AG04450 (cell line): ENCODE measurements around the gene KCNQ4. TPM values are rescaled to one million over a fixed set of nuclear protein-coding genes. Genes with fewer than 3 reads are reported as not detected.

Source experiments
- CTCF ChIA-PET: fragments of 300-600, 350-600 bp; formaldehyde crosslinking; extraction: SDS; loops from one replicate; lab custom pipeline; 2022; ENCODE audit warnings: antibody characterized with exemption, inconsistent platforms; lab: Charles Lee
- POLR2A ChIA-PET: fragments of 350-600 bp; formaldehyde crosslinking; extraction: SDS; loops from one replicate; lab custom pipeline; 2021; ENCODE audit warnings: antibody characterized with exemption, inconsistent platforms; lab: Yijun Ruan, JAX
- DNase-seq: peaks from one replicate; pipeline ENCODE4 v3.0.0-alpha.2; 2011; ENCODE audit warnings: low read depth, low spot score
- H3K27ac ChIP-seq: one replicate; pipeline ENCODE4 v1.5.1; 2012; ENCODE audit warnings: low read depth, low read length, control low read depth
- H3K27me3 ChIP-seq: one replicate; pipeline ENCODE4 v1.6.0; 2012; ENCODE audit warnings: low read length; ENCODE audit not compliant: control insufficient read depth, insufficient read depth
- H3K4me3 ChIP-seq: 2 replicates; pipeline ENCODE4 v1.5.1; 2011; ENCODE audit warnings: mild to moderate bottlenecking, low read depth, low read length, control low read depth
- H3K9me3 ChIP-seq: 2 replicates; pipeline ENCODE4 v1.5.1; 2012; ENCODE audit warnings: low read length; ENCODE audit not compliant: control insufficient read depth, insufficient read depth
- polyA plus RNA-seq: library from polyadenylated mRNA; depleted of rRNA; stranded (reverse); fragments of >200 nt; gene quantifications from 2 replicates; pipeline ENCODE4 v1.2.3, GENCODE V29; 2011
- TF ChIP-seq, protein P1 (sequence below): IDR thresholded peaks from 2 replicates; pipeline ENCODE4 v1.5.1; 2011; ENCODE audit warnings: low read depth, low read length, control low read depth, inconsistent platforms

The KCNQ4 gene
- polyA plus RNA-seq, 1 experiment: not detected

- H3K9me3 ChIP-seq: no peaks in the 10 kb centered on the region; the same call in 1 of the 2 replicates
- H3K27ac ChIP-seq: no peak overlapping the region
- POLR2A ChIA-PET: interaction anchor here (0.6 kb wide), 1 partner anchor 84 kb away, joined by 5 read pairs; no protein-coding TSS in a partner anchor
- peaks cover 42% of the 10 kb centered on the region for H3K27me3 ChIP-seq
- TF ChIP-seq, protein P1, sequence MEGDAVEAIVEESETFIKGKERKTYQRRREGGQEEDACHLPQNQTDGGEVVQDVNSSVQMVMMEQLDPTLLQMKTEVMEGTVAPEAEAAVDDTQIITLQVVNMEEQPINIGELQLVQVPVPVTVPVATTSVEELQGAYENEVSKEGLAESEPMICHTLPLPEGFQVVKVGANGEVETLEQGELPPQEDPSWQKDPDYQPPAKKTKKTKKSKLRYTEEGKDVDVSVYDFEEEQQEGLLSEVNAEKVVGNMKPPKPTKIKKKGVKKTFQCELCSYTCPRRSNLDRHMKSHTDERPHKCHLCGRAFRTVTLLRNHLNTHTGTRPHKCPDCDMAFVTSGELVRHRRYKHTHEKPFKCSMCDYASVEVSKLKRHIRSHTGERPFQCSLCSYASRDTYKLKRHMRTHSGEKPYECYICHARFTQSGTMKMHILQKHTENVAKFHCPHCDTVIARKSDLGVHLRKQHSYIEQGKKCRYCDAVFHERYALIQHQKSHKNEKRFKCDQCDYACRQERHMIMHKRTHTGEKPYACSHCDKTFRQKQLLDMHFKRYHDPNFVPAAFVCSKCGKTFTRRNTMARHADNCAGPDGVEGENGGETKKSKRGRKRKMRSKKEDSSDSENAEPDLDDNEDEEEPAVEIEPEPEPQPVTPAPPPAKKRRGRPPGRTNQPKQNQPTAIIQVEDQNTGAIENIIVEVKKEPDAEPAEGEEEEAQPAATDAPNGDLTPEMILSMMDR: no peak
- DNase-seq: no peak
- no peak overlapping the region for H3K4me3 ChIP-seq
- CTCF ChIA-PET: interaction anchor here (0.8 kb wide), 1 partner anchor 29 kb away, joined by 3 read pairs; no protein-coding TSS in a partner anchor
Observed at GRCh38 chr1:40820911-40821693, 37.5 kb downstream of the KCNQ4 start.

GRCh38 chr1:40822890-40823289 is 39.3 kb downstream of the KCNQ4 start:
- CTCF ChIA-PET: no interaction called here

DNA sequence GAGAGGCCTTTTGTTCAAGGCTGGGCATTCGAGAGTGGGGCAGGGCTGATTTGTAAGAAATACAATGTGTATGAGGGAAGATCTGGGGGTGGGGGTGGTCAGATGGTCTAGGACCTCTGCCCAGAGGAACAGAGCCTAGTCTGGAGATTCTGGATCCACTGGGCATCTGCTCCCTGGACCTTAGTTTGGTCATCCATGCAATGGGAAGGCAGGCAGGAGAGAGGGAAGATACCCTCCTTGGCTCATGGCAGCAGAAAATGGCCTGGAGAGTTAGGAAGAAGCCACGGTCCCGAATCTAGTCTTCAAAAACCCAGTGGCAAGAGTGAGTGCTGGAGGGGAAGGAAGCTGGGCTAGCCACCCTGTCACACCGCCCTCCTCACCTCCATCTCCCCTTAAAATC is 39.8 kb downstream of the KCNQ4 start:
- TF ChIP-seq, protein P1: no peak
- Histone ChIP-seq H3K9me3 (no peaks in the 10 kb centered on the region; the same call in 1 of the 2 replicates), H3K27me3 (peaks cover 26% of the 10 kb centered on the region), H3K4me3 (no peak overlapping the region), H3K27ac (no peak overlapping the region)
- DNase-seq: no peak
- POLR2A ChIA-PET: no interaction called here
- CTCF ChIA-PET: no interaction called here

More at GRCh38 chr1:40822890-40823289, 39.3 kb downstream of the KCNQ4 start:
- no peaks in the 10 kb centered on the region; the same call in 1 of the 2 replicates for H3K9me3 ChIP-seq
- H3K27ac ChIP-seq: no peak overlapping the region
- H3K27me3 ChIP-seq: peaks cover 27% of the 10 kb centered on the region
- DNase-seq: no peak
- TF ChIP-seq, protein P1: no peak
- no peak overlapping the region for H3K4me3 ChIP-seq
- POLR2A ChIA-PET: no interaction called here

- no peaks in the 10 kb centered on the region for H3K9me3 ChIP-seq
- TF ChIP-seq, protein P1: no peak
- no peak for DNase-seq
- CTCF ChIA-PET: interaction anchor here (0.9 to 1.7 kb wide), 2 partner anchors 26 to 129 kb away, joined by 3 to 5 read pairs; no protein-coding TSS in a partner anchor
- H3K27me3 ChIP-seq: peaks cover 21% of the 10 kb centered on the region
- H3K4me3 ChIP-seq: no peak overlapping the region
- POLR2A ChIA-PET: interaction anchor here (0.9 to 1.5 kb wide), 2 partner anchors 129 to 132 kb away, joined by 3 read pairs; partner anchors contain the start of gene NFYC
- no peak overlapping the region for H3K27ac ChIP-seq
Observed at GRCh38 chr1:40823983-40824382, 40.4 kb downstream of the KCNQ4 start.
